ENCODE results near the gene SLC2A2. TPM values are rescaled to one million over a fixed set of nuclear protein-coding genes. Genes with fewer than 3 reads are reported as not detected.
"Not testable (repeated sequence)": the region's sequence is repeated elsewhere in the genome, so short reads cannot be mapped to it uniquely, and the experiment has no call there.

SLC2A2 gene
- total RNA-seq, 1 experiment from 2014 or later: not detected

DNA sequence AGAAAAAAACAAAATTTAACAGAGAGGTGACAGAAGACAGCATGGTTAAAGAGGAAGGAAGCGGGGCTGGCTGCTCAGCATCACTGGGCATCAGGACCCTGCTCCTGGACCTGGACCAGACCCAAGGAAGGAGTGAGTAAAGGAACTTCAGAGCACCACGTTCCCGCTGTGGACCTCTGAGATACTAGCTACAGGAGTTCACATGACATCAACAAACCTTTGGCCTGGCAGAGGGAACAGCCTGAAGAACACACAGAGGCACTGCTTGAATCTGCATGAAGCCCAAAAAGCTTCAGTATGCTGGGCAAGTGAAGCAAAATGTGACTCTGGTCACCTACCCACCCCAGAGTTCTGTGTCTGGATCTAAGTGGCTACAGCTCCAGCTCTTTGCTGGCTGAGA is 38.1 kb downstream of the SLC2A2 start:
- DNase-seq (ENCODE audit: low read depth): no peak

DNA sequence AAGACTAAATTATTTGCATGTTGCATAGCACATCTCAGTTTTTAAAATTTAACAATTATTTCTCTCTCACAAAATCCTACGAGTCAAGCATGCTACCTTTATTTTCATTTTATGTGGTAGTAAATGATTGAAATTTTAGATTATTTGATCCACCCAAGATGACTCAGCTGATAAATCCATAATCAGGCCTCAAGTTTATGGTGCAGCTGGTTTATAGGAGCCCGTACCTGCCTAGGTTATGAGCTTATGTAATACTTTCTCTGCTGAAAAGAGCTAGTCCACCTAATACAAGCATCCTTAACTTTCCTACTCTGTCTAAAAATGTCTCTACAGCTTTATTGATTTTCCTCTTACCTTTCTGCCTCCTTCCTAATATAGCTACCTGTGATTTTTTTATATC is 41.2 kb downstream of the SLC2A2 start:
- no peak for DNase-seq (ENCODE audit: low read depth)

DNA sequence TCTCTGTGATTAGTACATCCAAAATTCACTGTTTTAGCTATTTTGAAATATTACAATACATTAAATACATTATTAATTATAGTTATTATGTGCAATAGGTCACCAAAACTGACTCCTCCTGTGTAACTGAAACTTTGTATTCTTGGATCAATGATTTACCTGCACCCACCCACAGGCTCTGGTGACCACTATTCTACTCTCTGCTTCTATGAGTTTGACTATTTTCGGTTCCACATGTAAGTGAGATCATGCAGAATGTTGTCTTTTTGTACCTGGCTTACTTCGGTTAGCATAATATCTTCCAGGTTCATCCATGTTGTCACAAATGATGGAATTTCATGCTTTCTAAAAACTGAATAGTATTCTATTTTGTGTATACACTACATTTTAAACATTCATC is 43.8 kb downstream of the SLC2A2 start:
- no peak for DNase-seq (ENCODE audit: low read depth)

DNA sequence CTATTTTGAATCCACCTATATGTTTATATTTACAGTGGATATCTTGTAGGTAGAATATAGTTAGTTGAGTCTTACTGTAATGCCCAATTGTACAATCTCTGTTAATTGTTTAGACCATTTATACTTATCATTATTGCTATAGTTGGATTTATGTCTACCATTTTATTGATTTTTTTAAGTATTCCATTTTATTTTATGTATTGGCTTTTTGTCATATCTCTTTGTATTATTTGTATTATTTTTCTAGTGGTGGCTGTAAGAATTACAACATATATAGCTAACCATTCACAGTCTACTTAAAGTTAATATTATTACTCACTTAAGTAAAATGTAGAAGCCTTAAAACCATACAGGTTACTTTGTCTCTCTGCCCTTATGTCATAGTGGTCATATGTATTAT is 46.1 kb downstream of the SLC2A2 start:
- DNase-seq (ENCODE audit: low read depth): no peak

DNA sequence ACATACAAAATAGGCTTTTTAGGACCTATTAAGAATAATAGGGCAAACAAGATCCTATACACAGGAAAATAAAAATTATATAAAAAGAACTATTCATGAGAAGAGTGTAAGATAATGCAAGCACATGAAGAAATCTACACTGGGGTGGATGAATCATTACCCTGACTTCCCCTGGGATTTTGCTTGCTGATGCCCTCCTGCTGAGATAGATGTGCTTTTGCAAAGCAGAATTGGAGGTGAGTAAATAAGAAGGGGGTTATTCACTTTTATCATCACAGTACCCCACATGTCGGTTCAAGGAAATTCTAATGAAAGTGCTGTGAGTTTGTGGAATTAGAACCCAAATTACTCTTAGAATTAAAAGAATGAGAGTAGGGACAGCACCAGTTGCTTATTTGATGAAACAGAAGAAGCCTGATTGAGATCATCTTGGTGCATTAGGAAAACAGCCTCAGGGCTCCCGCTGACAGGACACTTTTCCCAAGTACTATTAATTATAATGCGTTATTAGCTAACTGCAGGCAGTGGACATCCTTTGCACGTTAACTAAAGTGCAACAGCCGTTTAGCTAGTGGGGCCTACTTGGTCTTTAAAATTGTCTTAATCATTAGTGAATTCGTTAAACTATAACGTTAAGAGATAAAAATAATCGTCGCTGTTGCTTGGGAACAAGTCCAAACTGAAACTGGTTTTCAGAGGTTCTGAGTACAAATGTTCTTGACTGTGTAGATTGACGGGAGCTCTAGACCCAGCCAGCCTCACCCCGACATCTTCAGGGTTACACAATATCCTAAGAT is 48.4 kb downstream of the SLC2A2 start:
- peak; percentile 49 for DNase-seq (ENCODE audit: low read depth)

DNA sequence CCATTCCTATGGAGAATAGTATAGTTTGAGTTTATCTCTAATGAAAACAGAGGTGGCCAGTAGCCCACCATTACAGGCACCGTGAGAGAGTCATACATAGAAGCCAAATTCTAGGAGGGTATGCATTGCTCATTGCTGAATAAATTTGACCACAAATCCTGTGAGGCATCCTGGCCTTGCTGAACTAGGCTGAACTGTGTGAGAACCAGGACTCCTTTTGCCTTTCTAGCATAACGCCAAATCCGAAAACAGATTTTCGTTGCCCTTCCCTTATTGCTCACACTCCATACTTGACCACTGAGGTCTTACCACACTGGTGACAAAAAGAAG is 50.4 kb downstream of the SLC2A2 start:
- no peak for DNase-seq (ENCODE audit: low read depth)

DNA sequence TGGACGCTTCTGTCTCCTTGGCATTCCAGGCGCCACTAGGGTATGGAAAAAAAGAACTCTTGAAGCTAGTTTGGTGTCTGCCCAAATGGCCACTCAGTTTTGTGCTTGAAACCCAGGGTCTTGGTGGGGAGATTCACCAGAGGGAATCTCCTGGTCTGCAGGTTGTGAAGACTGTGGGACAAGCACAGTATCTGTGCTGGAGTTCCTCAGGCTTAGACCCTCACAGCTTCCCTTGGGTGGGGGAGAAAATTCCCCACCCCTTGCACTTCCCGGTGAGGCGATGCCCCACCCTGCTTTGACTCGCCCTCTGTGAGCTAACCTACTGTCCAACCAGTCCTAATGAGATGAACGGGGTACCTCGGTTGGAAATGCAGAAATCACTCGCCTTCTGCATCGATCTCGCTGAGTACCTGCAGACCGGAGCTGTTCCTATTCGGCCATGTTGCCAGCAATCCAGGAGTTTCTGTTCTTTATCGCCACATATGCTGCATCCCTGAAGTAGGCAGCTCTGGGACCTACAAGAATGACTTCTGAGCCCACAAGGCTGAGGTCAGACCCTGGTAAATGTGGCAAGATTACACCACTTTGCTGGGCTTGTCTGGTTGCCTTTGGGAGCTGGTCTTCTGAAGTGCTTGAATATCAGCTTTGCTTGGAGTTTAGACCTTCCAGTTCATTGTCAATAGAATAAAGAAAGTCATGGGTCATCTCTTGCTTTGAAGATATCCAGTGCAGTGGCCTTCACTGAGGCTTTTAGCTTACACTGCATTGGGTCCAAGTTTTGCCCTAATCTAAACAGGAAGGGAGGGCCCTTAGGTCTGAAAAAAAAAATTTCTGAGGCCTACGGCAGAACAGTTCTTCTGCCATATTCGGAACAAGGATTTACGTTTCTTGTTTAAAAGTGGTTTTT is 51.0 kb downstream of the SLC2A2 start:
- DNase-seq (ENCODE audit: low read depth): no peak

DNA sequence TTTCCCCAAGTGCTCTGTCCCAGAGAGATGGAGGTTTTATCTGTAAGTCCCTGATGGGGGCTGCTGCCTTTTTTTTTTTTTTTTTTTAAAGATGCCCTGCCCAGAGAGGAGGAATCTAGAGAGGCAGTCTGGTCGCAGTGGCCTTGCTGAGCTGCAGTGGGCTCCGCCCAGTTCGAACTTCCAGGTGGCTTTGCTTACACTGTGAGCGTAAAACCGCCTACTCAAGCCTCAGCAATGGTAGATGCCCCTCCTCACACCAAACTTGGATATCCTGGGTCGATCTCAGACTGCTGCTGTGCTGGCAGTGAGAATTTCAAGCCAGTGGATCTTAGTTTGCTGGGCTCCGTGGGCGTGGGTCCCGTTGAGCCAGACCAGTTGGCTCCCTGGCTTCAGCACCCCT is 51.6 kb downstream of the SLC2A2 start:
- DNase-seq (ENCODE audit: low read depth): no peak

DNA sequence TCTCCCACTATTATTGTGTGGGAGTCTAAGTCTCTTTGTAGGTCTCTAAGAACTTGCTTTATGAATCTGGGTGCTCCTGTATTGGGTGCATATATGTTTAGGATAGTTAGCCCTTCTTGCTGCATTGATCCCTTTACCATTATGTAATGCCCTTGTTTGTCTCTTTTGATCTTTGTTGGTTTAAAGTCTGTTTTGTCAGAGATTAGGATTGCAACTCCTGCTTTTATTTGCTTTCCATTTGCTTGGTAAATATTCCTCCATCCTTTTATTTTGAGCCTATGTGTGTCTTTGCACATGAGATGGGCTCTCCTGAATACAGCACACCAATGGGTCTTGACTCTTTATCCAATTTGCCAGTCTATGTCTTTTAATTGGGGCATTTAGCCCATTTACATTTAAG is 53.6 kb downstream of the SLC2A2 start:
- not testable (repeated sequence) for DNase-seq (ENCODE audit: low read depth)

DNA sequence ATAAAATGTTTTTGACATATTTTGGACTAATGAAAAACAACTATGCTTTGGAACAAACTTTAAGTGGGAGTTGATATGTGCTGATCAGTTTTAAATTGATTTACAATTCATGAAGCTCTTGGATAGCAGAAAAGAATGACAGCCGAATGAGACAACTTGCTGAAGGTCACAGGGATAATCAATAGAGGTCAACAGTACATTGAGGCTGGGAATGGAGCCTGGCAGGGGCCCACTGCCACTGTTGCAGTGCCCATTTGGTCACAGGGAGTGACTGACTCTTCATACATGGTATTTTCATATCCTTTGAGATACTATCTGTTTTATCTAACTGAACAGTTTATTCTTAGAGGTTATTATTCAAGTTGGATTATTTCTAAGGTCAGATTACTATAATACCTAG is 59.4 kb downstream of the SLC2A2 start:
- DNase-seq (ENCODE audit: low read depth): no peak

DNA sequence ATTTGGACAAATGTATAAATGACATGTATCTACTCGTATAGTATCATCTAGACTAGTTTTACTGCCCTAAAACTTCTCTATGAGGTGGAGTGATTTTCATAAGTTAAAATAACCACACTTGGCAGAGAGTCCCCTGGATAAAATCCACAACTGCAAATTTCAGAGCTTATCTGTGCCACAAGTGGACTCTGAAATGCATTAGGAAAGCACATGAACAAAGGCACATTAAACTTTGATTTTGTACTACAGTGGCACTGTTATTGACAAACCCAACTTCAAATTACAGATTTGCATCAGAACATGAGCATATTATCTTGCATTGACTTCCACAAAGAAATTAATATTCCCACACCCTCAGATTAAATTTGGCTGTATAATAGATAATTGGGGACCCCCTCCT is 60.0 kb downstream of the SLC2A2 start:
- no peak for DNase-seq (ENCODE audit: low read depth)

DNA sequence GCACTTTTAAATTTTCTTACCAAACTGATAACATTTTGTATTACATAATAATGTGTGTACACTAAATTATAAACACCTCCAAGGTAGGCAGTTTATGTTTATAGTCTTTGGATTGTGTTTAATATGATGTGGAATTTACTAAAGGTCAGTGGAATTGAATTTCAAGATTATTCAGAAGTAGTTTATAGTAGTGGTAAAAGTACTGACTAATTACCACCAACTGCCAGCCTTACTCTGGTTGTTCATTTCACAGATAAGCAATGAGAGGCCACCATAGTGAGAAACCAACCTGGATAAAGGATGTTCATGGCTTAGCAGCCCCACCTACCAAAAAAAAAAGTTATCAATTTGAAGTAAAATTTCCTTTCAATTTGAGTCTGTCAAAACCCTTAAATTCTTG is 64.1 kb downstream of the SLC2A2 start:
- DNase-seq (ENCODE audit: low read depth): no peak

DNA sequence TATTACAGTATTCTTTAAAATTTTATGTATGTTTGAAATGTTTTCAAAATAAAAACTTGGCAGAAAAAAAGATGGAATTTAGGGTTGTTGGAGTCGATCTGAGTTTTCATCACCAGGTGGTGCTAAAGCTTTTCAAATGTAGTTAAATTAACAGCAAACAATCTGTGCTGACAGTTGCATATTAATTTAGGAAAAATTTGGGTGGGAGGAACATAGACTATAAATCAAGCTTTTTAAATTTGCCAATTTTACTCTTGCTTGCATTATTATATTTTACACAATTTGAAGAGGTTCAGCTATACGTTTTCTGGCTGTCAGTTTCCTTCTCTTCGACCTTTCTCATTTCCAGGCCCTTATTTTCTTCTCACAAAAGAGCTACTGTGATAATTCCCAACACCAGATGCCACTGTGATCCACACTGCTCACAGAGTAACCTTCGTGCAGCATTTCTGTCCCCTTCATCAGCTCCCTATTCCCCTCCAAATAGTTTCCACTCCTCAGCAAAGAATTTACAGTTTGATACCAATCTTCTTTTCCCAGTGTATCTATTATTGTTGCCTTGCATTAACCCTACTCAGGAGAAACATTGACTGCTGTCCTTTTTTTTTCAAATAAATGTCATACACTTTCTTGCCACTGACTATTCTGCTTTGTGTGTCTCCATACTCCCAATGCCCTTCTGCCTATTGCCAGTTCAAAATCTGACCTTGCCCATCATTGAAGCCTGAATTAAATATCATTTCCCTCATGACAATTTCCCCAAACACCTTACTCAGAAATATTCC is 64.7 kb downstream of the SLC2A2 start:
- peak; percentile 36 for DNase-seq (ENCODE audit: low read depth)

DNA sequence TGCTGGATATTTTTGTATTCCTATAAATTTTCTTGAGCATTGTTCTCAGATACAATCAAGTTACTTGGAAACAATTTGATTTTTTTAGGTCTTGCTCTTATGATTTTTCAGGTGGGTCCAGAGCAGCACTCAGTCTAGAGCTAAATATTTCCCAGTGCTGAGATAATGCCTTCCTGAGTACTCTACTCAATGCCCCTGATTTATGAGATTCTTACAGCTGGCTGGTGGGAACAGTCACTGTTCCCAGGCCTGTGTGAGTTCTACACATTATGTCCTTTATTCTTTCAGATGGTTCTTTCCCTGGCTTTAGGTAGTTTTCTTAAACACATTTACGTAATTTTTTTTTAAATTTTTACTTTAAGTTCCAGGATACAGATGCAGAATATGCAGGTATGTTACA is 67.1 kb downstream of the SLC2A2 start:
- DNase-seq (ENCODE audit: low read depth): no peak

DNA sequence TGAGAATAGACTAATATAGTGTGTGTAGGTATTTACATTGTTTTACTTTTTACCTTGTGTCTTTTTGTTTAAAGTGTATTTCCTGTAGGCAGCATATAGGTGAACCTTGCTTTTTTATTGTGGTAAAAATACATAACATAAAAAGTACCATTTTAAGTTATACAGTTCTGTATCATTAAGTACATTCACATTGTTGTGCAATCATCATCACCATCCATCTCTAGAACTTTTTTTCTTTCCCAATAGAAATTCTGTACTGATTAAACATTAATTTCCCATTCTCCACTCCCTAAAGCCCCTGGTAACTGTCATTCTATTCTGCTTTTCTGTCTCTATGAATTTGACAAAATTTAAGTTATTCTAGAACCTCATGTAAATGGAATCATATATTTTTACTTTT is 69.9 kb downstream of the SLC2A2 start:
- no peak for DNase-seq (ENCODE audit: low read depth)

DNA sequence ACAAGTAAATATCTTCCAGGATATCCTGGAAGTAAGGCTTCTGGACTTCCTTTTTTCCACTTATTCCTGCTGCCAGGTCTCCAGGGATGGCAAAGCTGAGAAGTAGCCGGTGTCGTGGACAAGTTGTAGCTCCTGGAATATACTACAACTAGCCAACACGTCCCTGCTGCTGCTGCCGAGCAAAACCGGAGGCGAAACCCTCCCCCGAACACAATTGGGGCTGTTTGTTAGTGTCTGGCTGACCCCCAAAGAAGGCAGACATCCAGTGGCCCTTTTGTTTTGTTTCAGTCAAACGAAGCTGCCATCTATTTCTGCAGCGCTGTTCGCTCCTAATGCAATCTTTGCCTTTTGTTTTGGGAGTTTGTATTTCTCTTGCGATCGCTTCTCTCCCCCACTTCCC is 72.8 kb downstream of the SLC2A2 start:
- no peak for DNase-seq (ENCODE audit: low read depth)

DNA sequence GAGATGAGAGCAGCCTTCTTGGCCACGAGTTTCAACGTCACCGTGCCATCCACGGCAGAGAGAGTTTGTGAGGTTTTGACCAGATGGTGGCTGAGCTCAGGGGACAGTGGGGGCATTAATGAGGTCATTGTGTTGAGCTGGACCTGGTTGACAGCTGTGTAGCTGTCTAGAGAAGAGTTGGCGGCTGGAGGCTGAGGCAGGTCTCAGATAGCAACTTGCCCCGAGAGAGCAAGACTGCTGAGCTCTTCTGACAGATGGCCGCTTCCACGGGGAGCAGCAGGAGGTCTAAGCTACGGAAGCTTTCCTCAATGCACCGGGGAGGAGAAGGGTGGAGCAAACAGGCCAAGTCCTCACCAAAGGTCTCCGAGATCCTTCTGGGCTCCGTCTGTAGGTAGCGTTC is 73.3 kb downstream of the SLC2A2 start:
- DNase-seq (ENCODE audit: low read depth): no peak

DNA sequence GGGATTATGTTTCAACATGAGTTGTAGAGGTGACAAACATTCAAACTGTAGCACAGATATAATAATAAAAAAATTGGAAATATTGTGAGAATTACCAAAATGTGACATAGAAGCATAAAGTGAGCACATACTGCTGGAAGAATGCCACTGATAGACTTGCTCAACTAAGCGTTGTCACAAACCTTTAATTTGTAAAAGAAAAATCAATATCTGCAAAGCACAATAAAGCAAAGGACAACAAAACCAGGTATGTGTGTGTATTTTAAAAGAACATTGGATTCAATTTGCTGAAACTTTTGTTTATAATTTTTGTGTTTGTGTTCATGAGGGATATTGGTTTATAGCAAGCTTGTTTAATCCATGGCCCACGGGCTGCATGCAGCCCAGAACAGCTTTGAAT is 77.3 kb downstream of the SLC2A2 start:
- DNase-seq (ENCODE audit: low read depth): no peak

DNA sequence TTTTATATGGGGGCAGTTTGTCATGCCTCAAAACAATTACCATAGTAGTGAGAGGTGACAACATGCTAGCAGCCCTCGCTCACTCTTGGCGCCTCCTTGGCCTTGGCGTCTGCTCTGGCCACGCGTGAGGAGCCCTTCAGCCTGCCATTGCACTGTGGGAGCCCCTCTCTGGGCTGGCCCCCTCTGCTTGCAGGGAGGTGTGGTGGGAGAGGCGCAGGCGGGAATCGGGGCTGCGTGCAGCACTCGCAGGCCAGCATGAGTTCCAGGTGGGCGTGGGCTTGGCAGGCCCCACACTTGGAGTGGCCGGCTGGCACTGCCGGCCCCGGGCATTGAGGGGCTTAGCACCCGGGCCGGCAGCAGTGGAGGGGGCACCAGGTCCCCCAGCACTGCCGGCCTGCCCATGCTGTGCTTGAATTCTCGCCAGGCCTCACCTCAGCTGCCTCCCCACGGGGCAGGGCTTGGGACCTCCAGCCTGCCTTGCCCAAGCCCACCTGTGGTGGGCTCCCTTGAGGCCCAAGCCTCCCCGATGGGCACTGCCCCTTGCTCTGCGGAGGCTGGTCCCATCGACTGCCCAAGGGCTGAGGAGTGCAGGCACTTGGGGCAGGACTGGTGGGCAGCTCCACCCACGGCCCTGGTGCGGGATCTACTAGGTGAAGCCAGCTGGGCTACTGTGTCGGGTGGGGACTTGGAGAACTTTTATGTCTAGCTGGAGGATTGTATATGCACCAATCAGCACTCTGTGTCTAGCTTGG is 79.3 kb downstream of the SLC2A2 start:
- DNase-seq (ENCODE audit: low read depth): no peak

All from RPMI7951 (cell line).